Activated gamma-delta T cell (primary cell): Measurements from ENCODE around the gene CUX1.
"Not testable (repeated sequence)": the region's sequence is repeated elsewhere in the genome, so short reads cannot be mapped to it uniquely, and the experiment has no call there.

Experiments used
- DNase-seq: peaks from one replicate; lab custom pipeline; 2025; lab: John Stamatoyannopoulos, UW

CUX1 gene

GRCh38 chr7:101984133-101984879, 166.9 kb downstream of the CUX1 start:
- DNase-seq = no peak

DNA sequence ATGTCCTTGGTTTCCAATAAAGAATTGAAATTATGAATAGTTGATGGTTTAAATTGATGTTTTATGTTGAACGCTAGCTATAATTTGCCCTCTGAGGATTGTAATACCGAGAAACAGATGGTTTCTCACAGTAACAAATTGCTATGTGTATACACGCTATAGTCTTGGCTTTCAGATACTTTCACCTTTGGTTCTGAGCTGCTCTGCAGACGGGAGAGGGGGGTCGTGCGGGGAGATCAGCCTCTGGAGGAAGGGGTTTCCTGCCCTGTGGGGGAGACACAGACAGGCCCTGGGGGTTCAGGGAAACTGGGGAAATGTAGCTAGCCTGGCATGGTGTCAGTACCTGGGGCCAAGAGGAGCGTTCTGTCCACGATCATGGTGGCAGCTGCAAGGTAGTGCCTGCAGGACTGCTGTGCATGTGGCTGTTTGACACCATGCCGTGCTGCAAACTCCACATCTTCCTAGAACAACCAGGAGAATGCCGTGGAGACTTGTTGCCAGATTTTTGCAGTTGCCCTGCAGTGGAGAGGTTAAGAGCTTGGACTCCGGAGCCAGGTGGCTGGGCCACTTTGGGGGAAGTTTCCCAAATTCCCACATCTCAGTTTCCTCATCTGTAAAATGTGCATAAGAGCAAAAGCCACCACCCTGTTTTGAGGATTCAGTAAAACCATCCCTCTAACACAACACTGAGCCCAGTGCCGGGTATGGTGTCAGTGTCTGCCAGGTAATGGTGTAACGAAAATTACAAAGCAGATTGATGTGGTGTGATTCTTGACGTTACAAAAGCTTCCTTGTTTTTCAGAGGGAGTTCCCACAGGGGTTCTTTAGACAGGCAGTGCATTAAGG, 167.9 kb downstream of the CUX1 start:
- no peak for DNase-seq

- DNase-seq = no peak
Observed at GRCh38 chr7:101985903-101986734, 168.7 kb downstream of the CUX1 start.

DNA sequence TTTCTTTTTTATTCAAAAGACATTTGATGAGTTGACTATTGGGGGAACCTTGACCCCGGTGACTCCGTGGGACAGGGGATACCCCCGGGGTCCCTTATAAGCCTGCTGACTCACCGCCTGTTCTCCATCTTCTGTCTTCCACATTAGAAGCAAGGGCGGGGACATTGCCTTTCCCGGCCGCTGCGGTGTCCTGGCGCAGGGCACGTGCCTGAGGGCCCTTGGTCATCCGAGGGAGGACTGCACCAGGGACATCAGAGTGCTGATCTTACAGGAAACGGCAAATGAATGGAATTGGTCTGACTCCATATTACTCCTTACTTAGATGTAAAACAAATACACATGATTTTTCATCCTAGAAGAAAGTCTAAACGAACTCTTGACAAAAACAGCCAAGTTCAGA, 170.1 kb downstream of the CUX1 start:
- DNase-seq = no peak

DNA sequence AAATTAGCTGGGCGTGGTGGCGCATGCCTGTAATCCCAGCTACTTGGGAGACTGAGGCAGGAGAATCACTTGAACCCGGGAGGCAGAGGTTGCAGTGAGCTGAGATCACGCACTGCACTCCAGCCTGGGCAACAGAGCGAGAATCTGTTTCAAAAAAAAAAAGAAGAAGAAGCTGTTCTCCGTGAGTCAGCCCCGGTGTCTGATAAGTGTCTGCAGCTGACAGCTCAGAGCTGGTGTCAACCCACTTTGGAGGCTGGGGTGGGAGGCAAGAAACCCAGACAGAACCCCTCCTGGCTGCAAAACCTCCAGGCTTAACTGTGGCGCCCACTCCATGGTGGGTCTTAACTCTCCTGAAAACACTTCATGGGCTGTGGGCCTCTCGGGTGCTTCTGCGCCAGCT, 170.6 kb downstream of the CUX1 start:
- DNase-seq = not testable (repeated sequence)

DNA sequence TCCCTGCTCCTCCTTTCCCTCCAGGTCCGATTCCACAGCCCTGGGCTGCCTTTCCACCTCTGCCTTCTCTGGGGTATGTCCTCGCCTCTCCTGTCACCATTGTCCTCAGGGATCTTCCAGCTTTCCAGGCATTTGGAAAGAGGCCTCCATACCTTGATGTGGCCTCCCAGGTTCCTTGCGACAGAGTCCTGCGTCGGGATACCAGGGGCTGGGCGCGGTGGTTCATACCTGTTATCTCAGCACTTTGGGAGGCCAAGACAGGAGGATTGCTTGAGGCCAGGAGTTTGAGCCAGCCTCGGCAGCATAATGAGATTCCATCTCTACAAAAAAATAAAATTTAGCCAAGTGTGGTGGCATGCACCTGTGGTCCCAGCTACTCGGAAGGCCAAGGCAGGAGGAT, 171.1 kb downstream of the CUX1 start:
- no peak for DNase-seq

DNA sequence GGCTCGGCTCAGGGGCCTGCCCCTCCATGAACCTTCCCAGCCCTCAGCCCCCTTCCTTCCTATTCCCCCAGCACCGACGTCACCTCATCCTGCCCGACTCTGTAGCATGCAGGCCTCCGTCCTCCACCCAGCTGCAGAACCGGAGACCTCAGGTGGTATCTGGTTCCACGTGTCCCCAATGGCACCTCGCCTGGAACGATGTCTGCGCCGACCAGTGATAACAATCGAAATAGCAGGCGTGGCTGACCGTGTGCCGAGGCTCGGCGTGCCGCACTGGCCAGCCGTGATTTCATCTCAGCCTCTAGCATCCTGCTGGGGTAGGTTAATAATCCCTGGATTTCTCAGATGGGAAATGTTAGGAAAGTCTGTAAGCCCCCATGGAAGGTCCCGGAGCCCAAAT, 171.7 kb downstream of the CUX1 start:
- no peak for DNase-seq

- no peak for DNase-seq
Observed at GRCh38 chr7:101990811-101991418, 173.5 kb downstream of the CUX1 start.

DNA sequence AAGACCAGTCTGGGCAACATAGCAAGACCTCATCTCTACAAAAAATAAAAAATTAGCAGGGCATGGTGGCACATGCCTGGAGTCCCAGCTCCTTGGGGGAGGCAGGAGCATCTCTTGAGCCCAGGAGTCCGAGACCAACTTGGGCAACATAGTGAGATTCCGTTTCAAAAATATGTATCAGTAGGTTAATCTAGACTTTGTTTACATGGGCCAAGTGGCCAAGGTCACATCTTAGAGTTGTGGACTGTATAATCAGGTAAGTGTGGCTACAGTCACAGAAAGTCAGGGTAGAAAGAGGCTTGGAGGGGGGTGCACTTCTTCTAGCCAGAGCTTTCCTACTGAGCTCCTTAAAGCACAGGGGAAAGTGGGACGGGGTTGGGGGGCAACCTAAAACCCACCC, 174.4 kb downstream of the CUX1 start:
- DNase-seq = no peak

- DNase-seq = no peak
Observed at GRCh38 chr7:101993311-101993710, 175.9 kb downstream of the CUX1 start.

- no peak for DNase-seq
Observed at GRCh38 chr7:101995121-101995520, 177.7 kb downstream of the CUX1 start.

DNA sequence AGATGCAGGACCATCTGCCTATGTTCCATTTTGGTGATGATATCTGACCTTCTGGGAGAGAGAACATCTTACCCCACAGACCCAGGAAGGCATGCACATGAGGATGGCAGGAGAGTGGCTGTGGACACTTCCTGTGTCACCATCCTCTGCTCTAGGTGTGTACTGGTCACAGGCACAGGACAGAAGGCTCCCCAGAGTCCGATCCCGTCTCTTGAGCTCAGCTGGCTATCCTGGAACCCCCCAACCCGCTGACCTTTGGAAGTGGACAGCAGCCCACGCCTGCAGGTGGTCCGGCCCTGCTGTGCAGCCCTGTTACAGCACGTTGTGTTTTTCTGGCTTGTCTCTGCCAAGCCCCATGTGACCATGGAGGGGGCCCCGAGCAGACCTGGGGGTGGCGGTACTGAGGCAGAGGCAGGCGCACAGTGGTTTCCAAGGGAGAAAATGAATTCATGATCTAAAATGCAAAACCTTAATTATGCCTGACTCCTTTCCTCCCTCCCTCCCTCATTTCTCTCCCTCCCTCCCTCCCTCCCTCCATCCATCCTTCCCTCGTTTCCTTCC, 178.8 kb downstream of the CUX1 start:
- DNase-seq = no peak

GRCh38 chr7:101996876-101997275, 179.4 kb downstream of the CUX1 start:
- DNase-seq = no peak

- no peak for DNase-seq
Observed at GRCh38 chr7:101998029-101998905, 180.8 kb downstream of the CUX1 start.

GRCh38 chr7:101998906-101999240, 181.4 kb downstream of the CUX1 start:
- DNase-seq = no peak

GRCh38 chr7:101999393-101999792, 182.0 kb downstream of the CUX1 start:
- no peak for DNase-seq

DNA sequence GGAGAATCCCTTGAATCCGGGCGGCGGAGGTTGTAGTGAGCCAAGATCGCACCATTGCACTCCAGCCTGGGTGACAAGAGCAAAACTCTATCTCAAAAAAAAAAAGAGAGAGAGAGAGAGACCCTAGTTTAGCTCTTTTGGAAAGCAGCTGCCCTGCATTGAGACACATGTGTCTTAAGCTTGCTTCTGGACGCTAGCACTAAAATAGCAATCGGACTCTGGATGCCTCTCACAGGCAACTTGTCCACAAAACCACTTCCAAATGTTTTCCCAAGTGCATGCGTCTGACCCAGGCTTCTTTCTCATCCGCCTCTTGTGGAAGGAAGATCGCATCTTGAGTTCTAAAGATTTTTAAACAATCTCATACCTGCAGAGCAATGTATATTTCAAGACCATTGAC, 182.7 kb downstream of the CUX1 start:
- DNase-seq = no peak

- no peak for DNase-seq
Observed at GRCh38 chr7:102004229-102004628, 186.8 kb downstream of the CUX1 start.

DNA sequence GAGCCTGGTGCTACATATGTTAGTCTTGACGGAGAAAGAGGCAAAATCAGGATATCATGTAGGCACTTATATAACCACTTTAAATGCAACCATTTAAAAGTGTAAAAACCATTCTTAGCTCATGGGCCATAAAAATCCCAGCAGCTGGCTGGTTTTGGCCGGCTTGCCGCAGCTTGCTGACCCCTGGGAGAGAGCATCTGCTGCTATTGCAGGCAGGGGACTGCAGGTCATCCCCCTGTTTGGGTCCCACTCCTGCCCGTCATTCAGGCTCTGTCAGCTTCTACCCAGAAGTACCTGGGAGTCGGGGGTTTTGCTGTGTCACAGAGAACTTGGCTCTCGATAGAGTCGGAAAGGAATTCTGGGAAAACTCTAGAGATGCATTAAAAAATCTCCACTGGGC, 187.4 kb downstream of the CUX1 start:
- DNase-seq = no peak

DNA sequence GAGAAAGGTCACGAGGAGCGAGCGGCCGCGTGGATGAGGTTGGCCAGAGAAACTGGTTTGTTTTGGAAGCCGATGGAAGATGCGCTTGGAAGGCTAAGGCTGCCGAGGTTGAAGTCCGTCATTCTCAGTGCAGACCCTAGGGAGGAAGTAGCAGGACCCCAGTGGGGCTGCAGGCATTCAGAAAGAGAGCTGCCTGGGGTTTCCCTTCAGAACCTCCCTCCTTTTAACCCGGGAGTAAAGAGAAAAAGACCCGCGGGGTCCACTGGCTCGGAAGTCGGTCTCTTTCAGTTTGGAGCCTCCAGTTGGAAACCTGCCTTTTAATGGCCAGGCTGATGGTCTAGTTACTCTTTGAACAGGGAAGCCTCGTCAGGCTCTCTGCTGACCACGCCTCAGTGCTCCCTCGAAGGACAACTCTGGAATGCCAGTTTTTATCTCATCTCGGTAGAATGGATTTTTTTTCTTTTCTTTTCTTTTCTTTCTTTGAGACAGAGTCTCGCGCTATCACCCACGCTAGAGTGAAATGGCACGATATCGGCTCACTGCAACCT, 188.6 kb downstream of the CUX1 start:
- DNase-seq = no peak

GRCh38 chr7:102006695-102007094, 189.3 kb downstream of the CUX1 start:
- no peak for DNase-seq
